CD4-positive, alpha-beta T cell treated with Interleukin-10 for 1 hour (primary cell): ENCODE results near the gene COASY.
"Not testable (repeated sequence)": the region's sequence is repeated elsewhere in the genome, so short reads cannot be mapped to it uniquely, and the experiment has no call there.

Experiments
- DNase-seq: peaks from one replicate; pipeline ENCODE4 v3.0.0-alpha.2; 2020

COASY gene

GRCh38 chr17:42554250-42555121, 7.5 kb upstream of the COASY start:
- peak; percentile 83 for DNase-seq

- DNase-seq: no peak
Observed at GRCh38 chr17:42555122-42555622, 6.8 kb upstream of the COASY start.

GRCh38 chr17:42555961-42556617, 5.9 kb upstream of the COASY start:
- DNase-seq: not testable (repeated sequence)

- DNase-seq: no peak
Observed at GRCh38 chr17:42559075-42559474, 2.9 kb upstream of the COASY start.

- DNase-seq: no peak
Observed at GRCh38 chr17:42560246-42560645, 1.7 kb upstream of the COASY start.

GRCh38 chr17:42562388-42563142, 617 bp downstream of the COASY start:
- no peak for DNase-seq

- DNase-seq: no peak
Observed at GRCh38 chr17:42563143-42563509, 1.2 kb downstream of the COASY start.

GRCh38 chr17:42563543-42563942, 1.6 kb downstream of the COASY start:
- DNase-seq: no peak

- no peak for DNase-seq
Observed at GRCh38 chr17:42563950-42564349, 2.0 kb downstream of the COASY start.

GRCh38 chr17:42564815-42565522, 3.0 kb downstream of the COASY start:
- no peak for DNase-seq

GRCh38 chr17:42565523-42566214, 3.7 kb downstream of the COASY start:
- no peak for DNase-seq

GRCh38 chr17:42566215-42566882, 4.4 kb downstream of the COASY start:
- DNase-seq: no peak

- peak; percentile 93 for DNase-seq
Observed at GRCh38 chr17:42566883-42567573, 5.1 kb downstream of the COASY start, which contains the start of gene MLX. TSS of gene MLX (plus strand) at chr17:42567100. CDS start at chr17:42567125, 25 bp downstream.

- no peak for DNase-seq
Observed at GRCh38 chr17:42568341-42569111, 6.6 kb downstream of the COASY start.

GRCh38 chr17:42571435-42572225, 9.7 kb downstream of the COASY start:
- no peak for DNase-seq

- DNase-seq: no peak
Observed at GRCh38 chr17:42573095-42573494, 11.1 kb downstream of the COASY start.

GRCh38 chr17:42574463-42574862, 12.5 kb downstream of the COASY start:
- no peak for DNase-seq

- no peak for DNase-seq
Observed at GRCh38 chr17:42577140-42577531, 15.2 kb downstream of the COASY start.
